Sigmoid colon (tissue), 7 donors: Measurements from ENCODE around the gene ADAT1. TPM values are rescaled to one million over a fixed set of nuclear protein-coding genes. Genes with fewer than 3 reads are reported as not detected.

Experiments
- DNase-seq: peaks from one replicate; pipeline ENCODE4 v3.0.0-alpha.2; 2019
- H3K27ac ChIP-seq, 4 donors: fragments of 200-600 bp; sonication (generic); one replicate each; pipeline ENCODE4 v1.5.1; 2016 to 2019; ENCODE audit warnings: mild to moderate bottlenecking in 1 of 4
- H3K27me3 ChIP-seq, 3 donors: fragments of 200-600 bp; sonication (generic); one replicate each; pipeline ENCODE4 v1.5.1; 2019; ENCODE audit warnings: mild to moderate bottlenecking in 1 of 3
- H3K36me3 ChIP-seq, 4 donors: fragments of 200-600 bp; sonication (generic); one replicate each; pipeline ENCODE4 v1.5.1; 2016 to 2019
- H3K4me1 ChIP-seq, 4 donors: fragments of 200-600 bp; sonication (generic); one replicate each; pipeline ENCODE4 v1.5.1; 2017 to 2019
- H3K4me3 ChIP-seq, 4 donors: fragments of 200-600 bp; sonication (generic); one replicate each; pipeline ENCODE4 v1.5.1; 2017 to 2019; ENCODE audit warnings: mild to moderate bottlenecking in 2 of 4, moderate library complexity in 1 of 4
- H3K9me3 ChIP-seq, 4 donors: fragments of 200-600 bp in 3 of 4; sonication (generic) in 3 of 4; one replicate each; pipeline versions ENCODE4 v1.5.1 to v1.6.1; 2013 to 2019
- CTCF ChIP-seq, 4 experiments: fragments of 450-650 bp in 3 of 4; fragments of 200-600 bp in 1 of 4; IDR thresholded peaks; one replicate each; pipeline ENCODE4 v1.5.1; 2016 to 2019; ENCODE audit warnings: antibody characterized with exemption in 4 of 4, mild to moderate bottlenecking in 3 of 4, moderate library complexity in 2 of 4
- EP300 ChIP-seq, 4 donors: sonication (generic); formaldehyde crosslinking; IDR thresholded peaks; one replicate each; pipeline ENCODE4 v1.6.1; 2017; ENCODE audit warnings: antibody characterized with exemption in 4 of 4
- POLR2A ChIP-seq, 2 donors: fragments of 450-650 bp; IDR thresholded peaks; one replicate each; pipeline ENCODE4 v1.6.1; 2016; ENCODE audit warnings: antibody characterized with exemption in 2 of 2, mild to moderate bottlenecking in 2 of 2, moderate library complexity in 2 of 2
- POLR2AphosphoS5 ChIP-seq, 4 donors: sonication (generic); formaldehyde crosslinking; IDR thresholded peaks; one replicate each; pipeline ENCODE4 v1.6.1; 2017; ENCODE audit warnings: antibody characterized with exemption in 4 of 4
- WGBS, 2 donors: extraction: QIAGEN DNeasy Blood & Tissue Kit; methylation state at CpG; one replicate each; pipeline ENCODE4 v1.1.7; 2013; 5-methylcytosine and 5-hydroxymethylcytosine counted together
- intact Hi-C: fragments of 100-400 bp; cut with DNase I; formaldehyde crosslinking; loops from one replicate; pipeline ENCODE4 v1.15.1; 2023
- polyA plus RNA-seq, 3 donors: library from polyadenylated mRNA; stranded (reverse); fragments of 200-250 nt; gene quantifications; one replicate each; pipeline ENCODE4 v1.2.3, GENCODE V29; 2013
- total RNA-seq, 4 donors: library from RNA; depleted of rRNA; stranded (reverse); fragments of >200 nt; gene quantifications; one replicate each; pipeline ENCODE4 v1.1.0, GENCODE V29; 2016
- donor health status: healthy with polysubstance abuse.
- donor health status: Bipolar disorder and iron deficiency.
- donor health status: healthy.

ADAT1 gene
- total and polyA plus RNA-seq, 7 donors: 10.2 to 38.5 (median 23.5) TPM

DNA sequence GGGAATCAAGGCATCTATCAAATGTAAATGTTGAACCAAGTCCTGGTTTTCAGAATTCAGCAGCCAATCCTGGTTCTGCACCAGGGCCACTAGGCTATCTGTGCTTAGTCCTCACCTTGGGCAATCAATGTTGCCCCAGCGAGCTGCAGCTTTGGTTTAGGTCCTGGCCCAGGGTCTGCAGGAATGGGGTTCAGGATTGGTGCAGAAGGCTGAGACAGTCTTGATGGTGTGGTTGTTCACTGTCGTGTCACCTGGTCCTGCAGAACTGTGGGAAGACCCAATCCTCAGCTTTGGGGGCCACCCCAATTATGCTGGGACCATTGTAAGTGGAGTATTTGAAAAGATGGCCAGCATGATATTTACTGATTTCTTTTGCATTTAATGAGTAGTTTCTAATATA is 35.1 kb upstream of the ADAT1 start:
- 96 to 97% methylated on average over 2 of the region's 2 CpGs for WGBS, 2 donors
- Histone ChIP-seq H3K4me1 (peaks cover 0 to 7% (median 6%) of the 10 kb centered on the region in 4 donors), H3K27ac (no peak overlapping the region), H3K36me3 (peaks cover 19 to 60% (median 30%) of the 10 kb centered on the region in 4 donors), H3K4me3 (no peak overlapping the region), H3K9me3 (no peaks in the 10 kb centered on the region), H3K27me3 (no peaks in the 10 kb centered on the region)
- intact Hi-C loops: no loop called here
- TF ChIP-seq EP300 (IDR thresholded peaks at IDR 0.05) (no peak), POLR2AphosphoS5 (IDR thresholded peaks at IDR 0.05) (no peak), POLR2A (IDR thresholded peaks at IDR 0.05) (no peak), CTCF (IDR thresholded peaks at IDR 0.05) (no peak)
- no peak for DNase-seq

DNA sequence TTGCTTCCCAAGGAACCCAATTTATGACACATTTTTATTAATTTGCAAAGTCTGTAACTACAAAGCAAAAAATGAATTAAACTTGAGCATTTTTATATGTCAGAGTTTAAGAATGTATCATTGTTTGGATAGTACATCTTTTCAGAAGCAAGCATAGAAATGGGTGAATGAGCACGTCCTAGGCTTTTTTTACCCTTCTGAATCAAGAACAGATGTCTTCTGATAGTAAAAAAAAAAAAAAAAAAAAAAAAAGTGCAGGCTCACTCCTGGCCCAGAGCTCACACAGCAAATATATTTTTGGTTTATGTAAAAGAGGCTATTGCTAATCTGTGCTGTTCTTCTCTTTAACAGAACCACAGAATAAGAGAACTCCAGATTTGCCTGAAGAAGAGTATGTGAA is 30.8 kb upstream of the ADAT1 start:
- Histone ChIP-seq H3K9me3 (no peaks in the 10 kb centered on the region), H3K36me3 (peaks cover 15 to 50% (median 30%) of the 10 kb centered on the region in 4 donors), H3K4me3 (no peak overlapping the region), H3K4me1 (peaks cover 0 to 43% (median 41%) of the 10 kb centered on the region in 4 donors), H3K27ac (no peak overlapping the region), H3K27me3 (no peaks in the 10 kb centered on the region)
- 72 to 75% methylated on average over 1 of the region's 1 CpG for WGBS, 2 donors
- no peak for DNase-seq
- intact Hi-C loops: no loop called here
- TF ChIP-seq EP300 (IDR thresholded peaks at IDR 0.05): no peak
- TF ChIP-seq CTCF (IDR thresholded peaks at IDR 0.05): no peak
- no peak for TF ChIP-seq POLR2A (IDR thresholded peaks at IDR 0.05)
- no peak for TF ChIP-seq POLR2AphosphoS5 (IDR thresholded peaks at IDR 0.05)

- 0 to 1% methylated on average over 62 of the region's 62 CpGs for WGBS, 2 donors
- peaks cover 0 to 66% (median 59%) of the 10 kb centered on the region in 4 donors for H3K4me1 ChIP-seq
- intact Hi-C loops: loop anchor here (2.0 to 5.0 kb wide), 3 partner anchors 91 to 186 kb away; partner anchors contain the start of genes TMEM170A and TMEM231
Measured at GRCh38 chr16:75648265-75649076, 25.4 kb upstream of the ADAT1 start.

GRCh38 chr16:75647492-75648264 is 24.6 kb upstream of the ADAT1 start, which contains the start of the genes KARS1 and TERF2IP:
Gene KARS1, minus strand, starts transcription at chr16:75647665. Its CDS starts 26 bp downstream, at chr16:75647639.
Gene TERF2IP, plus strand, starts transcription at chr16:75647773. Its CDS starts 110 bp downstream, at chr16:75647883.
- H3K9me3 ChIP-seq: no peaks in the 10 kb centered on the region
- intact Hi-C loops: loop anchor here (1.0 to 5.0 kb wide), 5 partner anchors 24 to 185 kb away; partner anchors contain the start of genes ADAT1, TMEM170A and TMEM231
- H3K27me3 ChIP-seq: no peaks in the 10 kb centered on the region
- H3K27ac ChIP-seq: peak within 1 kb of the TSS; percentile 96 to 100 (median 97)
- peaks cover 0 to 58% (median 52%) of the 10 kb centered on the region in 4 donors for H3K4me1 ChIP-seq
- H3K36me3 ChIP-seq: peaks cover 0 to 21% (median 4%) of the 10 kb centered on the region in 4 donors
- DNase-seq: peak; percentile 96
- peak; percentile 98 to 100 (median 99) for TF ChIP-seq POLR2AphosphoS5 (IDR thresholded peaks at IDR 0.05)
- TF ChIP-seq EP300 (IDR thresholded peaks at IDR 0.05): no peak
- peak; percentile 95 to 98 for TF ChIP-seq POLR2A (IDR thresholded peaks at IDR 0.05)
- WGBS, 2 donors: 0% methylated on average over 76 of the region's 76 CpGs
- peak within 1 kb of the TSS; percentile 92 to 98 (median 94) for H3K4me3 ChIP-seq

More at GRCh38 chr16:75648265-75649076, 25.4 kb upstream of the ADAT1 start:
- peak; percentile 90 for DNase-seq
- H3K4me3 ChIP-seq: peak overlapping the region; percentile 92 to 98 (median 94)
- peaks cover 0 to 17% (median 4%) of the 10 kb centered on the region in 4 donors for H3K36me3 ChIP-seq
- H3K27ac ChIP-seq: peak overlapping the region; percentile 96 to 100 (median 97)
- H3K9me3 ChIP-seq: no peaks in the 10 kb centered on the region
- TF ChIP-seq POLR2AphosphoS5 (IDR thresholded peaks at IDR 0.05) (peak; percentile 9 to 76 (median 18)), POLR2A (IDR thresholded peaks at IDR 0.05) (no peak)
- H3K27me3 ChIP-seq: no peaks in the 10 kb centered on the region

GRCh38 chr16:75647112-75647491 is 24.0 kb upstream of the ADAT1 start:
- WGBS, 2 donors: 0 to 1% methylated on average over 18 of the region's 18 CpGs
- H3K36me3 ChIP-seq: peaks cover 0 to 21% (median 4%) of the 10 kb centered on the region in 4 donors
- no peak for TF ChIP-seq CTCF (IDR thresholded peaks at IDR 0.05)
- TF ChIP-seq EP300 (IDR thresholded peaks at IDR 0.05): no peak
- TF ChIP-seq POLR2A (IDR thresholded peaks at IDR 0.05): no peak
- no peak for TF ChIP-seq POLR2AphosphoS5 (IDR thresholded peaks at IDR 0.05)

More at GRCh38 chr16:75647112-75647491, 24.0 kb upstream of the ADAT1 start:
- H3K9me3 ChIP-seq: no peaks in the 10 kb centered on the region
- intact Hi-C loops: loop anchor here (1.0 to 5.0 kb wide), 4 partner anchors 24 to 185 kb away; partner anchors contain the start of genes ADAT1, TMEM170A and TMEM231
- peak overlapping the region; percentile 92 to 98 (median 94) for H3K4me3 ChIP-seq
- DNase-seq: no peak
- no peaks in the 10 kb centered on the region for H3K27me3 ChIP-seq
- peaks cover 0 to 52% (median 47%) of the 10 kb centered on the region in 4 donors for H3K4me1 ChIP-seq
- H3K27ac ChIP-seq: peak overlapping the region; percentile 96 to 100 (median 97)
